ENCODE measurements around the gene DUSP22. TPM values are rescaled to one million over a fixed set of nuclear protein-coding genes. Genes with fewer than 3 reads are reported as not detected.

Gene DUSP22
- polyA plus RNA-seq, 1 of the 3 experiments (the other 2 are of a cell fraction): 6.8 TPM

- Histone ChIP-seq H3K9me3 (no peaks in the 10 kb centered on the region), H3K4me1 (ENCODE audit: control insufficient read depth in 1 of 2, insufficient read depth in 2 of 2, low read depth in 1 of 2, low read length in 1 of 2) (no peaks in the 10 kb centered on the region), H3K27me3 (ENCODE audit: insufficient read depth) (peaks cover 34% of the 10 kb centered on the region; the same call in 1 of the 2 replicates), H3K79me2 (ENCODE audit: insufficient read depth) (no peaks in the 10 kb centered on the region), H3K9me2 (no peaks in the 10 kb centered on the region), H2AFZ (ENCODE audit: low read depth) (no peak overlapping the region), H3K4me2 (no peak overlapping the region), H3K36me3 (replicated peaks in 1 of 2; ENCODE audit: control insufficient read depth in 1 of 2, insufficient read depth in 2 of 2, low read length in 1 of 2) (no peaks in the 10 kb centered on the region), H4K20me1 (ENCODE audit: insufficient read depth) (no peaks in the 10 kb centered on the region; the same call in 1 of the 2 replicates), H3F3A (replicated peaks; ENCODE audit: insufficient read depth) (no peaks in the 10 kb centered on the region), H3K4me3 (ENCODE audit: low read depth in 2 of 2, low read length in 1 of 2) (no peak overlapping the region), H3K9ac (no peak overlapping the region), H3K27ac (ENCODE audit: low read depth in 2 of 2, low read length in 1 of 2) (no peak overlapping the region)
- no peak for DNase-seq
- TF ChIP-seq YY1 (IDR thresholded peaks at IDR 0.05; ENCODE audit: low read depth) (no peak), NFIC (IDR thresholded peaks at IDR 0.05; ENCODE audit: borderline replicate concordance) (no peak), RCOR1 (IDR thresholded peaks at IDR 0.05; ENCODE audit: low read length) (no peak), RAD21 (IDR thresholded peaks at IDR 0.05; ENCODE audit: low read length) (no peak)
- WGBS (ENCODE audit: low lambda C conversion rate): 24% methylated on average over 9 of the region's 9 CpGs
- POLR2A ChIA-PET: no interaction called here
- CTCF ChIA-PET: no interaction called here
Measured at GRCh38 chr6:255041-255750, 37.1 kb upstream of the DUSP22 start.

- WGBS (ENCODE audit: low lambda C conversion rate): 45% methylated on average over 8 of the region's 8 CpGs
- H4K20me1 ChIP-seq (ENCODE audit: insufficient read depth): no peaks in the 10 kb centered on the region; the same call in 1 of the 2 replicates
- ChIA-PET POLR2A (no interaction called here), CTCF (no interaction called here)
- no peak for DNase-seq
- no peaks in the 10 kb centered on the region for H3K9me3 ChIP-seq
- no peak overlapping the region for H3K9ac ChIP-seq
- no peaks in the 10 kb centered on the region for H3K79me2 ChIP-seq (ENCODE audit: insufficient read depth)
- H3K27me3 ChIP-seq (ENCODE audit: insufficient read depth): peaks cover 34% of the 10 kb centered on the region; the same call in 1 of the 2 replicates
- H2AFZ ChIP-seq (ENCODE audit: low read depth): no peak overlapping the region
- H3K4me1 ChIP-seq (ENCODE audit: control insufficient read depth in 1 of 2, insufficient read depth in 2 of 2, low read depth in 1 of 2, low read length in 1 of 2): no peaks in the 10 kb centered on the region
- no peaks in the 10 kb centered on the region for H3K36me3 ChIP-seq (replicated peaks in 1 of 2; ENCODE audit: control insufficient read depth in 1 of 2, insufficient read depth in 2 of 2, low read length in 1 of 2)
- no peak overlapping the region for H3K4me3 ChIP-seq (ENCODE audit: low read depth in 2 of 2, low read length in 1 of 2)
- H3F3A ChIP-seq (replicated peaks; ENCODE audit: insufficient read depth): no peaks in the 10 kb centered on the region
- no peaks in the 10 kb centered on the region for H3K9me2 ChIP-seq
- no peak overlapping the region for H3K27ac ChIP-seq (ENCODE audit: low read depth in 2 of 2, low read length in 1 of 2)
- TF ChIP-seq CTCF (IDR thresholded peaks at IDR 0.05) (no peak), FOXJ3 (CRISPR knock-in tag; IDR thresholded peaks at IDR 0.05) (no peak), USF1 (IDR thresholded peaks at IDR 0.05; ENCODE audit: borderline replicate concordance, low read depth) (no peak), RFX5 (IDR thresholded peaks at IDR 0.05; ENCODE audit: low read length) (no peak), USF2 (IDR thresholded peaks at IDR 0.05; ENCODE audit: borderline replicate concordance, low read depth, low read length) (no peak), FOXM1 (IDR thresholded peaks at IDR 0.05; ENCODE audit: low read depth) (no peak), YY1 (IDR thresholded peaks at IDR 0.05; ENCODE audit: low read depth) (no peak), JUND (IDR thresholded peaks at IDR 0.05) (no peak), SIN3A (IDR thresholded peaks at IDR 0.05; ENCODE audit: borderline replicate concordance, low read depth, low read length) (no peak), NRF1 (IDR thresholded peaks at IDR 0.05; ENCODE audit: low read depth, low read length) (no peak), GABPA (IDR thresholded peaks at IDR 0.05; ENCODE audit: low read depth) (no peak), TCF12 (IDR thresholded peaks at IDR 0.05) (no peak), GATA2 (CRISPR knock-in tag; IDR thresholded peaks at IDR 0.05) (no peak), TAF1 (IDR thresholded peaks at IDR 0.05; ENCODE audit: borderline replicate concordance, low read depth, low read length) (no peak), MEF2A (IDR thresholded peaks at IDR 0.05; ENCODE audit: borderline replicate concordance, low read depth) (no peak), EP300 (IDR thresholded peaks at IDR 0.05; ENCODE audit: borderline replicate concordance in 1 of 2, low read depth in 1 of 2, low read length in 1 of 2) (no peak), ELF1 (IDR thresholded peaks at IDR 0.05) (no peak), TEAD4 (IDR thresholded peaks at IDR 0.05; ENCODE audit: borderline replicate concordance, insufficient read depth) (no peak), CHD2 (IDR thresholded peaks at IDR 0.05; ENCODE audit: low read length, partially characterized antibody) (no peak), RCOR1 (IDR thresholded peaks at IDR 0.05; ENCODE audit: low read length) (no peak)
- H3K4me2 ChIP-seq: no peak overlapping the region
Measured at GRCh38 chr6:255751-256083, 36.6 kb upstream of the DUSP22 start.
